HG03442 (cell line): ENCODE data around the gene ERC2.

Experiments used
- ATAC-seq: cut with Tn5 transposase; IDR thresholded peaks from one replicate; pipeline ENCODE4 v1.9.1; 2021; ENCODE audit warnings: mild to moderate bottlenecking, moderate library complexity; ENCODE audit not compliant: unreplicated experiment

The ERC2 gene

GRCh38 chr3:56132762-56133161, 335.5 kb downstream of the ERC2 start:
- no peak for ATAC-seq

DNA sequence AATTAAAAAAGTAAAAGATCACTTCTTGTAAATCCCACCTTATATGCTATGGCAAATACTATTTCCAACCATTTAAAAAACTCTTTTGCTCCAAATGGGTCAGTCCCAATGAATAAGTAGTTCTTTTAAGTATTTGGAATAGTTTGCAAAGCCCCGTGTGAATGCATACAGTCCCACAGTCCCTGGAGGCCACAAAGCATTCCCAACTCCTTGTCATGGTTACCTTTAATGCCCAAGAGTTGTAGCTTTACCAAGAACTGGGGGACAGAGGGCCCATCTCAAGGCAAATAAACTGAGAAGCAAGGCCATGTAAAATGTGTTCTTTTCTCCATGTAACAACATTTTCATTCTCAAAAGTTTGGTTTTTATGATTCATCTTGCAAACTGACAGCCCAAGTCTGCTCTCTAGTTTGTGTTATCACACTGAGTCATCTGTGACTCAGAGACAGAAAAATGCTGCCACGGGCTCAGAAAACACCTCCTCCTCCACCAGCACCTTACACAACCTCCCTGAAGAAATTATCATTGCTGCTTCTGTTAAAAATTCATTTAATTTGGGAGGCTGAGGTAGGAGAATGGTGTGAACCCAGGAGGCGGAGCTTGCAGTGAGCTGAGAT, 336.2 kb downstream of the ERC2 start:
- no peak for ATAC-seq

- no peak for ATAC-seq
Observed at GRCh38 chr3:56130036-56130435, 338.2 kb downstream of the ERC2 start.

- no peak for ATAC-seq
Observed at GRCh38 chr3:56126632-56127031, 341.6 kb downstream of the ERC2 start.

GRCh38 chr3:56125358-56126005, 342.8 kb downstream of the ERC2 start:
- ATAC-seq: no peak

- ATAC-seq: no peak
Observed at GRCh38 chr3:56124546-56124945, 343.7 kb downstream of the ERC2 start.

DNA sequence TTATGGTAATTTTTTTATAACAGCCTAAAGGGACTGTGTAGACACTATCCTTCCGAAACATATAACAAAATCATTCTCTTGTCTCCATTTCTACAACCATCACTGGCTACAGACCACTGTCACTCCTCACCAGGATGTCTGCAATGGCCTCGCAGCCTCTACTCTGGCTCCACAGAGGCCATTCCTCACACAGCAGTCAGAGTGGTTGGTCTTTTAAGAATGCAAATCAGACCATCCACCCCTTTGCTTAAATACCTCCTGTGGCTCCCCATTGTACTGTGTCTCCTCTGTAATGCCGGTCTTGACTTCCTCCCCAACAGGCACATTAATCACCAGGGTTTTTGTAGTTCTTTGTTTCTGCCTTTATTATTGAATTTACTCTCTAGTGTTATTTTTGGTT, 344.8 kb downstream of the ERC2 start:
- ATAC-seq: no peak

DNA sequence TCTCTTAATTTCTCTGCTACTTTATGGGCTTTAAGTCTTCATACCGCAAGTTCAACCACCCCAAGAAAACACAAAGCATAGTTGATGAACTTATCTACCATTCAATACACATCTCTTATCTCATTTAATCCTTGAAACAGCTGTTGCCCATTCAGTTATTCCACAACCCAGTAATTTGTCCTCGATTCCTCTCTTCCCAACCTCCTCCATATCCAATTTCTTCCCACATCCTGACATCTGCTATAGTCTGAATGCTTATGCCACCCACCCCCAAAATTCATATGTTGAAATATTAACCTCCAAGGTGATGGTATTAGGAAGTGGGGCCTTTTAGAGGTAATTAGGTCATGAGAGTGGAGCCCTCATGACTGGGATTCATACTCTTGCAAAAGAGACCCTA, 345.4 kb downstream of the ERC2 start:
- ATAC-seq: no peak

DNA sequence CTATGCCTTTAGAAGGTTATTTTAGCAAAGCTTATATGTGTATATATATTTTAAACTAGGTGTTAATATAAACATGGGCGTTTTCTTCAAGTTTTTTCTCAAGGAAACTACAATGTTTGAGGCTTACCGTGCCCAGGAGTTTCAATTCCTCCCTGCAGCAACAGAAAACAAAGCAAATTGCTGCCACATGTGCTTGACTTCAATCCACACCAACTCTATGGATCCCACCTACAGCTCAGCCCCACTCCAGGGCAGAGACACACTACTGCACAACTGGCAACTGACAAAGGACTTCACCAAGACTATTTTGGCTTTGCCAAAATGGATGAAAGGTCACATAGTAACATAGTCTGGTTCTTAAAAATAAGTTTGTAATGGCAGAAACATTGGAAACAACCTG, 346.6 kb downstream of the ERC2 start:
- ATAC-seq: no peak

GRCh38 chr3:56119575-56120349, 348.5 kb downstream of the ERC2 start:
- no peak for ATAC-seq

DNA sequence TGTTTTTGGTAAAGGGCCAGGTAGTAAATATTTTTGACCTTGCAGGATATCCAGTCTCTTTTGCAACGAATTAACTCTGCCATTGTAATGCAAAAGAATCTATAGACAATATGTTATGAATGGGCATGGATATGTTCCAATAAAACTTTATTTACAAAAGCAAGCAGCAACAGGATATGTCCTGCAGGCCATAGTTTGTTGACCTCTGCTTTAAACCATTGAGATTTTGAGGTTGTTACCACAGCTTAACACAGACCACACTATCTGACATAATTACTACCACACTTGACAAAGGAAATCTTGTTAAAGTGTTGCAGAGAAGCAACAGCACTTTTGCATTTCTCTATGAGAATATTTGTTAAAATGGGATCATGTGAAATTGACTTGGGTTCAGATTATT, 349.3 kb downstream of the ERC2 start:
- no peak for ATAC-seq

GRCh38 chr3:56115698-56116097, 352.6 kb downstream of the ERC2 start:
- no peak for ATAC-seq

DNA sequence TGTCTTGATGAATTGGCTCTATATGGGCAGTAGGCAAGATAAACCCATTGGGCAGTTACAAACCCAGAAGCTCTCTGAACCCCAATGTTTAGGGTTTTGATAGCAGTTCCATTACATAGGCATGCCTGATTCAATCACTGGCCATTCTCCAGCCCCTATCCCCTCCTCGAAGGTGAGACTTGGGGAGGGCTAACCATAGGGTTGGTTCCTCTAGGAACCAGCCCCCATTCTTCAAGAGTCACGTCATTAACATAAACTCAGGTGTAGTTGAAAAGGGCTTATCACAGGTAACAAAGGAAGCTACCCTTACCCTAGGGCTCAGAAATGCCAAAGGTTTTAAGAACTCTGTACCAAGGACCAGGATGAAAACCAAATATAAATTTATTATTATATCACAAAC, 353.1 kb downstream of the ERC2 start:
- no peak for ATAC-seq

DNA sequence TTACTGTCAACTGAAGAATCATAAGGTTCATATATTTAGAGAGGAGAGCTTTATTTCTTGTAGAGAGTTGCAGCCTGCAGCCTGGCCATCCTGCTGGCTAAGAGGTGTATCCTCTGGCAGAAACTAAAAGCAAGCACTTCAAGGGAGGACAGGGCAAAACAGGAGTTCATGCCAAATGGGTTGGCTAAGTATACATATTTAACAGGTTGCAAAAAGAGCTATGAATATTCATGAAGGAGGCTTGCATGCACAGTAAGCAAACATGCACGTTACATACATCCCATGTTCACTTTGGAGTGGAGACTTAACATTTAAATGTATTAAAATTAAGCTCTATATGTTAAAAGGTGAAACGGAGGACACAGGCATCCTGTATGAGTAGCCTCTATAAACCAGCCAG, 354.4 kb downstream of the ERC2 start:
- no peak for ATAC-seq

GRCh38 chr3:56113231-56113630, 355.0 kb downstream of the ERC2 start:
- no peak for ATAC-seq

- no peak for ATAC-seq
Observed at GRCh38 chr3:56111606-56112304, 356.5 kb downstream of the ERC2 start.

- ATAC-seq: no peak
Observed at GRCh38 chr3:56110886-56111285, 357.4 kb downstream of the ERC2 start.

GRCh38 chr3:56107157-56107556, 361.1 kb downstream of the ERC2 start:
- no peak for ATAC-seq

GRCh38 chr3:56102032-56102431, 366.2 kb downstream of the ERC2 start:
- no peak for ATAC-seq

- ATAC-seq: no peak
Observed at GRCh38 chr3:56101576-56101975, 366.7 kb downstream of the ERC2 start.

DNA sequence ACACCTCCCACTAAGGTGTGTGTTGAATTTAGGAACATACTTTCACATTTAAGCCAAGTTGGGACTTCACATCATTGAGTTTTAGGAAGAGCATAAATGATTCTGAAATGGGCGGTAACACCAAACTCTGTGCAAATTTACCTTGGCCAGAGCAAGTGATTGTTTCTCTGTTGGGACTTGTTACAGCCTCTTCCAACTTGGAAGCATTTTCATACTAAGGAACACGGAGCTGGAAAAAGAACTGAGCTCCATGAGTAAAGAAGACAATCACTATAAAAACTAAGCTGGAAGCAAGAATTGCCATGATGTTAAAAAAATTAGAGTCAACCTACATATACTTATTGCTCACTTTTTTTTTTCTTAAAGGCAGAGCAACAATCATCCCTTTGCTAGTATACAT, 371.3 kb downstream of the ERC2 start:
- no peak for ATAC-seq

GRCh38 chr3:56094170-56094569, 374.1 kb downstream of the ERC2 start:
- no peak for ATAC-seq
